ENCODE results near the gene LIN52. TPM values are rescaled to one million over a fixed set of nuclear protein-coding genes. Genes with fewer than 3 reads are reported as not detected.

Gene LIN52
- total RNA-seq, 1 experiment from 2014 or later, result 6.7 TPM

GRCh38 chr14:74198441-74199234 lies 113.9 kb downstream of the LIN52 start:
- Histone ChIP-seq H3K9me3 (ENCODE audit: control insufficient read depth, insufficient read depth, low read depth, low read length) (no peaks in the 10 kb centered on the region), H3K4me3 (ENCODE audit: low read depth in 2 of 2, low read length in 2 of 2) (no peak overlapping the region), H3K4me1 (ENCODE audit: control insufficient read depth, insufficient read depth, low read length) (no peaks in the 10 kb centered on the region), H3K27ac (ENCODE audit: low read length) (no peak overlapping the region), H3K27me3 (ENCODE audit: control insufficient read depth, insufficient read depth, low read length) (no peaks in the 10 kb centered on the region), H3K36me3 (ENCODE audit: control insufficient read depth, insufficient read depth, low read length) (no peaks in the 10 kb centered on the region)
- no peak for DNase-seq (ENCODE audit: low read depth, low spot score)
- ChIA-PET POLR2A (no interaction called here), CTCF (interaction anchor here (0.6 kb wide), 1 partner anchor 120 kb away, joined by 8 read pairs; no protein-coding TSS in a partner anchor)
- intact Hi-C loops (cut with micrococcal nuclease; ENCODE audit: unreplicated experiment) (no loop called here), in situ Hi-C loops (cut with HindIII; ENCODE audit: low pct_unique_long_range_greater_than_20kb, low sequenced_read_pairs) (no loop called here)
- no peak for TF ChIP-seq SIN3A (IDR thresholded peaks at IDR 0.05; ENCODE audit: borderline replicate concordance, insufficient read depth, low read depth, low read length)
- no peak for TF ChIP-seq TCF7L2 (IDR thresholded peaks at IDR 0.05; ENCODE audit: low read depth, low read length)
- no peak for TF ChIP-seq POLR2AphosphoS5 (IDR thresholded peaks at IDR 0.05; ENCODE audit: low read depth, low read length)
- no peak for TF ChIP-seq REST (IDR thresholded peaks at IDR 0.05; ENCODE audit: insufficient read depth in 1 of 2, low read depth in 2 of 2, low read length in 1 of 2)
- no peak for TF ChIP-seq CTCF (IDR thresholded peaks at IDR 0.05)
- BruUV-seq (replicated peaks), result no TSS peak
- no peak for ATAC-seq

- intact Hi-C loops (cut with micrococcal nuclease; ENCODE audit: unreplicated experiment) (no loop called here), in situ Hi-C loops (cut with HindIII; ENCODE audit: low pct_unique_long_range_greater_than_20kb, low sequenced_read_pairs) (no loop called here)
- H3K36me3 ChIP-seq (ENCODE audit: control insufficient read depth, insufficient read depth, low read length), result no peaks in the 10 kb centered on the region
- CTCF ChIA-PET, result no interaction called here
- ATAC-seq, result no peak
- H3K27me3 ChIP-seq (ENCODE audit: control insufficient read depth, insufficient read depth, low read length), result no peaks in the 10 kb centered on the region
- no peak for DNase-seq (ENCODE audit: low read depth, low spot score)
- no peaks in the 10 kb centered on the region for H3K9me3 ChIP-seq (ENCODE audit: control insufficient read depth, insufficient read depth, low read depth, low read length)
- BruUV-seq (replicated peaks), result no TSS peak
- TF ChIP-seq REST (IDR thresholded peaks at IDR 0.05; ENCODE audit: insufficient read depth in 1 of 2, low read depth in 2 of 2, low read length in 1 of 2) (no peak), TCF7L2 (IDR thresholded peaks at IDR 0.05; ENCODE audit: low read depth, low read length) (no peak), POLR2AphosphoS5 (IDR thresholded peaks at IDR 0.05; ENCODE audit: low read depth, low read length) (no peak), CTCF (IDR thresholded peaks at IDR 0.05) (no peak), SIN3A (IDR thresholded peaks at IDR 0.05; ENCODE audit: borderline replicate concordance, insufficient read depth, low read depth, low read length) (no peak)
- no peak overlapping the region for H3K27ac ChIP-seq (ENCODE audit: low read length)
- H3K4me1 ChIP-seq (ENCODE audit: control insufficient read depth, insufficient read depth, low read length), result no peaks in the 10 kb centered on the region
- H3K4me3 ChIP-seq (ENCODE audit: low read depth in 2 of 2, low read length in 2 of 2), result no peak overlapping the region
- POLR2A ChIA-PET, result interaction anchor here (0.6 kb wide), 1 partner anchor 8 kb away, joined by 6 read pairs; no protein-coding TSS in a partner anchor
Observed at GRCh38 chr14:74202113-74202512, 117.4 kb downstream of the LIN52 start.

Measured in Panc1 (cell line).